HG03571 (cell line): ENCODE results near the gene DSCAM.
"Not testable (repeated sequence)": the region's sequence is repeated elsewhere in the genome, so short reads cannot be mapped to it uniquely, and the experiment has no call there.

Experiments used
- ATAC-seq: cut with Tn5 transposase; IDR thresholded peaks from one replicate; pipeline ENCODE4 v1.9.1; 2021; ENCODE audit not compliant: unreplicated experiment

Gene DSCAM

GRCh38 chr21:40194185-40194980 lies 652.6 kb downstream of the DSCAM start:
- no peak for ATAC-seq

- no peak for ATAC-seq
These were observed 655.3 kb downstream of the DSCAM start for GRCh38 chr21:40191616-40192015.

GRCh38 chr21:40191196-40191595 lies 655.8 kb downstream of the DSCAM start:
- no peak for ATAC-seq

GRCh38 chr21:40187946-40188654 lies 658.9 kb downstream of the DSCAM start:
- no peak for ATAC-seq

- no peak for ATAC-seq
These were observed 659.7 kb downstream of the DSCAM start for GRCh38 chr21:40187244-40187643.

GRCh38 chr21:40186045-40186444 lies 660.9 kb downstream of the DSCAM start:
- ATAC-seq: no peak

- no peak for ATAC-seq
These were observed 661.8 kb downstream of the DSCAM start for GRCh38 chr21:40185208-40185607.

GRCh38 chr21:40182491-40182890 lies 664.5 kb downstream of the DSCAM start:
- ATAC-seq: not testable (repeated sequence)

- ATAC-seq: no peak
These were observed 667.8 kb downstream of the DSCAM start for GRCh38 chr21:40179166-40179565.

- ATAC-seq: no peak
These were observed 668.2 kb downstream of the DSCAM start for GRCh38 chr21:40178726-40179125.

- ATAC-seq: no peak
These were observed 669.0 kb downstream of the DSCAM start for GRCh38 chr21:40177979-40178378.

GRCh38 chr21:40176724-40177123 lies 670.2 kb downstream of the DSCAM start:
- no peak for ATAC-seq

- ATAC-seq: no peak
These were observed 673.1 kb downstream of the DSCAM start for GRCh38 chr21:40173816-40174215.

- no peak for ATAC-seq
These were observed 677.0 kb downstream of the DSCAM start for GRCh38 chr21:40169971-40170370.

- ATAC-seq: no peak
These were observed 680.6 kb downstream of the DSCAM start for GRCh38 chr21:40166291-40166843.

GRCh38 chr21:40165773-40166070 lies 681.2 kb downstream of the DSCAM start:
- ATAC-seq: no peak

GRCh38 chr21:40164905-40165772 lies 681.8 kb downstream of the DSCAM start:
- no peak for ATAC-seq

GRCh38 chr21:40162075-40162474 lies 684.9 kb downstream of the DSCAM start:
- no peak for ATAC-seq

- no peak for ATAC-seq
These were observed 686.0 kb downstream of the DSCAM start for GRCh38 chr21:40160911-40161310.

- ATAC-seq: no peak
These were observed 688.6 kb downstream of the DSCAM start for GRCh38 chr21:40158366-40158765.

- ATAC-seq: no peak
These were observed 691.4 kb downstream of the DSCAM start for GRCh38 chr21:40155563-40155962.
